BLaER1 treated with 17β-estradiol and CSF1 and Interleukin-3, amounts not matched to agents 10 nM and 100 nM (cell line): ENCODE data around the gene ASTL.
A peak's percentile ranks its signal among the peaks of the same experiment; 100 is the strongest.
"Not testable (repeated sequence)": the region's sequence is repeated elsewhere in the genome, so short reads cannot be mapped to it uniquely, and the experiment has no call there.

Experiments
- H3K27ac ChIP-seq, 11 experiments: shearing (Covaris generic); formaldehyde crosslinking; 2 replicates each; pipeline ENCODE4 v1.8.1; 2022
- H3K27me3 ChIP-seq, 11 experiments: shearing (Covaris generic); formaldehyde crosslinking; 2 replicates each; pipeline ENCODE4 v1.8.1; 2022
- H3K36me3 ChIP-seq, 11 experiments: shearing (Covaris generic); formaldehyde crosslinking; 2 replicates each; pipeline ENCODE4 v1.8.1; 2022
- H3K4me1 ChIP-seq, 10 experiments: shearing (Covaris generic); formaldehyde crosslinking; 2 replicates each; pipeline ENCODE4 v1.8.1; 2022
- H3K4me2 ChIP-seq, 11 experiments: shearing (Covaris generic); formaldehyde crosslinking; 2 replicates each; pipeline ENCODE4 v1.8.1; 2022
- H3K4me3 ChIP-seq, 10 experiments: shearing (Covaris generic); formaldehyde crosslinking; 2 replicates each; pipeline ENCODE4 v1.8.1; 2022
- H3K9ac ChIP-seq, 11 experiments: shearing (Covaris generic); formaldehyde crosslinking; 2 replicates each; pipeline ENCODE4 v1.8.1; 2022
- H3K9me3 ChIP-seq, 11 experiments: shearing (Covaris generic); formaldehyde crosslinking; replicated peaks in 1 of 11; 2 replicates each; pipeline ENCODE4 v1.8.1; 2022
- H4K20me1 ChIP-seq, 11 experiments: shearing (Covaris generic); formaldehyde crosslinking; 2 replicates each; pipeline ENCODE4 v1.8.1; 2022
- Cebpa-rat ChIP-seq, 11 experiments: shearing (Covaris generic); IDR thresholded peaks; 2 replicates each; pipeline ENCODE4 v1.8.1; 2022

Gene ASTL

DNA sequence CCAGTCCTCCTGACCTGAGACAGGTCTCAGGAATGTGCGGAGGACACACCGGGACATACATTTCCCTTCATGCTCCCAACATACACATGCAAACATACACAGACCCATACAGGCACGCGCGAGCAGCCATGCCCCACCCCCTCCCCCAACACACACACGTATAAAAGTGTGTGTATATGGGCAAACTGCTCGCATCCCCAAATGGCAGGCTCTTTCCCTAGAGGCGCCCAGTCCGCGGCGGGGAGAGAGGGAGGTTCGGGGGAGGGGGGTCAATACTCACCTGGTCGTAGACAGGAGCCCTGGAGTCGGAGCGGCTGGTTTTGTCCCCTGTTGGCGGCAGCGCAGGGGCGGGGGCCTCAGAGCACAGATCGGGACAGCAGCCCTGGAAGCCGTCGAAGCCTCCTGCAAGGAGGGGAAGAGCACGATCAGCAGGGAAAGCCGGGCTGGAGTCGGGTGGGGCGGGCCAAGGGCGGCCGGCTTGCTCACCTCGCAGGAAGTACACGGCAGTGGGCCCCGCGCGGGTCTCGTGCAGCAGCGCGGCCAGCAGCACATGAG, 6.3 kb upstream of the ASTL start:
- Histone ChIP-seq H3K4me3 (peak overlapping the region; percentile 71 to 98 (median 86)), H3K27me3 (no peaks in the 10 kb centered on the region), H3K9me3 (no peaks in the 10 kb centered on the region), H3K9ac (peak overlapping the region; percentile 81 to 98 (median 91)), H3K36me3 (peaks cover 12 to 27% (median 24%) of the 10 kb centered on the region in 11 experiments; a peak in 20 of 22 replicates), H3K4me1 (peaks cover 66 to 84% (median 78%) of the 10 kb centered on the region in 10 experiments), H3K27ac (peak overlapping the region; percentile 69 to 94 (median 92)), H4K20me1 (peaks cover 16 to 43% (median 29%) of the 10 kb centered on the region in 11 experiments; a peak in 21 of 22 replicates), H3K4me2 (peak overlapping the region; percentile 81 to 99 (median 98))
- TF ChIP-seq Cebpa-rat (IDR thresholded peaks at IDR 0.05), result no peak

- Histone ChIP-seq H3K9me3 (no peaks in the 10 kb centered on the region), H3K27me3 (no peaks in the 10 kb centered on the region), H3K4me3 (peak overlapping the region; percentile 71 to 98 (median 86)), H3K27ac (peak overlapping the region; percentile 69 to 94 (median 92); a peak in 19 of 22 replicates), H4K20me1 (peaks cover 16 to 43% (median 30%) of the 10 kb centered on the region in 11 experiments; a peak in 21 of 22 replicates), H3K9ac (peak overlapping the region; percentile 81 to 98 (median 91)), H3K4me1 (peaks cover 60 to 81% (median 73%) of the 10 kb centered on the region in 10 experiments), H3K4me2 (peak overlapping the region; percentile 81 to 99 (median 98)), H3K36me3 (peaks cover 12 to 27% (median 24%) of the 10 kb centered on the region in 11 experiments; a peak in 20 of 22 replicates)
- no peak for TF ChIP-seq Cebpa-rat (IDR thresholded peaks at IDR 0.05)
Measured at GRCh38 chr2:96143848-96144480, 5.7 kb upstream of the ASTL start.

DNA sequence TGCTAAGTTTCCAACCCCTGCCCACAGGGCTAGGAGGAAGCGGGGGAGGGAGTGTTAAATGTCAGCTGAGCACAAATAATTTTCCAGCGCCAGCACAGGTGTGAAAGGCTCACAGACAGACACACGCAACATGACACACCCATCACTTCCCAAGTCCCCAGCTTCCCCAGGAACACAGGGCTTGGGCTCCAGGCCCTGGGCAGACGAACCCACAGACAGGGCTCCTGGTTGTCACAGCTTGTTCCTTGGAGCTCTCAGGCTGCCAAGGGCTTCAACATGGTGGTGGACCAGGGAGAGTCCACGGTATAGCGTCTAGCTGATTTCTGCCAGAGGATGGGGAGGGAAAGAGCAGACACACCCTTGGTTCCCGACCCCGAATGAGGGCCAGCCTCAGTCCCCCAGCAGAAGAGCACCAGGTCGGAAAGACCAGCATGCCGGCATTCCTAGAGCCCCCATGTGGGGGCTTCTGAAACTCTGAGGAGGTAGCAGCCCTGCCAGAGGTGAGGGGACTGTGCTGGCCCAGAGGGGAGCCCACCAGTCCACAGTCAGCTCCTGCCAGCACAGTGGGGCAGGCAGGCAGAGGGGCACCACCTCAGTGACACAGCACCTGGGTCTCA, 5.0 kb upstream of the ASTL start:
- peaks cover 12 to 27% (median 24%) of the 10 kb centered on the region in 11 experiments; a peak in 20 of 22 replicates for H3K36me3 ChIP-seq
- peak overlapping the region in 6 of 11 experiments; percentile 4 to 94 (median 33); a peak in 5 of 22 replicates for H3K27ac ChIP-seq
- peak overlapping the region; percentile 71 to 98 (median 86) for H3K4me3 ChIP-seq
- no peaks in the 10 kb centered on the region for H3K9me3 ChIP-seq
- H3K4me1 ChIP-seq, result peaks cover 54 to 74% (median 66%) of the 10 kb centered on the region in 10 experiments
- no peaks in the 10 kb centered on the region for H3K27me3 ChIP-seq
- H3K9ac ChIP-seq, result peak overlapping the region; percentile 81 to 98 (median 91); a peak in 21 of 22 replicates
- TF ChIP-seq Cebpa-rat (IDR thresholded peaks at IDR 0.05), result no peak
- peak overlapping the region; percentile 81 to 99 (median 98) for H3K4me2 ChIP-seq
- H4K20me1 ChIP-seq, result peaks cover 16 to 43% (median 30%) of the 10 kb centered on the region in 11 experiments; a peak in 21 of 22 replicates

DNA sequence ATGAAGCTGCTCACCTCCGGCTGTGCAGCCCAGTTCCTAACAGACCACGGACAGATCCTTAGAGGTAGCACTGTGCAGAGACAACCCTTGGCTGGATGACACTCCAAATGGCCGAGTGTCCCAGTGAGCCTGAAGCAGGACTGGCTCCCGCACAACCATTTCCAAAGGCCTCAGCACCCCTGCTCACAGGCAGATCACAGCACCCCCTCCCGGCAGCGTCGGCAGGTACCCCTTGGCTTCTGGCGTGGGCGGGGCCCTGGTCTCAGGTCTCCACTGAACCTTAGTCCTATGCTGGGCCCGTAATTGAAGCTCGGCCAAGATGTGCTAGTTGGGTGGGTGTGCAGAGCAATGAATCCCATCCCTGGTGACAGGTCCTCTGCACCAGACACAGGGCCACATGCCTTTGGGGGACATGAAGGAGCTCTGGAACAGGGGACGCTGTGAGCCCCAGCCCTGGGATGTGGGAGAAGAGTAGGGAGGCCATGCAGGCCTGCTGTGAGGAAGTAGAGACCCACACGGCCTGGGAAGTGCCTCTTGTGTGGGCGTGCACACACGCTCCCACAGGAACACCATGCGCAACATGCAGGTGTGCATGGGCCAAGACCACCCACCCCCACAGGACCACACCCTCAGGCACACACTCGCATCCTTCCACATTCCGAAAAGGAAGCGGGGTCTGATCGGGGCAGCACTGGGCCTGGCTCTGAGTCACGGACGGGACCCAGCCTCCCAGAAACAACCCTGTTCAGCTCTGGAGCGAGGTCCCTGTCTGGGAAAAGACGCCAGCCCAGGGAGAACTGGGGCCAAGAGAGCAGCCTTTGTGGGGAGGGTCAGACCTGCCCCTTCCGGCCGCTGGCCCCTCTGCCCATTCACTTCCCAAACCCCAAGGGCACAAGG, 4.2 kb upstream of the ASTL start:
- Histone ChIP-seq H3K4me1 (peaks cover 45 to 66% (median 59%) of the 10 kb centered on the region in 10 experiments), H3K36me3 (peaks cover 12 to 27% (median 24%) of the 10 kb centered on the region in 11 experiments; a peak in 20 of 22 replicates), H3K4me3 (peak overlapping the region in 9 of 10 experiments; percentile 71 to 98 (median 86); a peak in 13 of 20 replicates), H3K9me3 (no peaks in the 10 kb centered on the region), H3K27ac (peak overlapping the region in 2 of 11 experiments; percentile 3 to 28; a peak in 1 of 22 replicates), H4K20me1 (peaks cover 16 to 43% (median 31%) of the 10 kb centered on the region in 11 experiments; a peak in 21 of 22 replicates), H3K4me2 (peak overlapping the region; percentile 81 to 99 (median 98)), H3K9ac (peak overlapping the region in 7 of 11 experiments; percentile 86 to 98 (median 92); a peak in 12 of 22 replicates), H3K27me3 (no peaks in the 10 kb centered on the region)
- no peak for TF ChIP-seq Cebpa-rat (IDR thresholded peaks at IDR 0.05)

- H3K9me3 ChIP-seq, H3K4me3 ChIP-seq, H3K9ac ChIP-seq, H3K27ac ChIP-seq, H3K27me3 ChIP-seq: not testable (repeated sequence)
- peaks cover 16 to 43% (median 31%) of the 10 kb centered on the region in 11 experiments; a peak in 21 of 22 replicates for H4K20me1 ChIP-seq
- peaks cover 36 to 62% (median 52%) of the 10 kb centered on the region in 10 experiments for H3K4me1 ChIP-seq
- peaks cover 12 to 27% (median 24%) of the 10 kb centered on the region in 11 experiments; a peak in 20 of 22 replicates for H3K36me3 ChIP-seq
- peak overlapping the region in 10 of 11 experiments; percentile 9 to 99 (median 93); a peak in 13 of 22 replicates for H3K4me2 ChIP-seq
- peak in 1 of 11 experiments; percentile 3; a peak in 1 of 22 replicates for TF ChIP-seq Cebpa-rat (IDR thresholded peaks at IDR 0.05)
Measured at GRCh38 chr2:96141624-96141967, 3.3 kb upstream of the ASTL start.

DNA sequence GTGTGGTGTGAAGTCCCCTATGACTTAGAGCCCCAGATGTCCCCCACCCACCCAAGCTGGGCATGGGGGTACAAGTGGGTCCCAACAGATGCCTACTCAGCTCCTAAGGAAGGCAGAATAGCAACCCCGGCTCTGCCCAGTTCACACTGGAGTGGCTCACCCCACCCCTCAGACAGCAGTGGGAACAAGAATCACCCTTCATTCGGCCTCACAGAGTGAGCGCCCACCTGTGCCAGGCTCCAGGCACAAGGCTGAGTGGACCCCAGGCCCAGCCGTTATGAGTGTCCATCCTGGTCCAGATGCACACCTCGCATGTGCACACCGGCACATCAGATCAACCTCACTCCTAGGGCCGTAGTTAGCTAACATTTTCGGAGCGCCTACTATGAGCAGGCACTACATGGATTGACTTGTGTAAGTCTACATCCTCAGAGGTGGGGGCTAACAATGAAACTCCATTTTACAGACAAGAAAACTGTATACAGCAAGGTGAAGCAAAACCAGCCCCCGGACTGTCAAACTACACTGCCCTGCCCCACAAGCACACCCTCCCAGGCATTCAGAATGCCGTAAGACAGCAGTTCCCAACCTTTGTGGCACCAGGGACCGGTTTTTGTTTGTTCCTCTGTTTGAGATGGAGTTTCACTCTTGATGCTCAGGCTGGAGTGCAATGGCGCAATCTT, 2.8 kb upstream of the ASTL start:
- TF ChIP-seq Cebpa-rat (IDR thresholded peaks at IDR 0.05), result peak in 1 of 11 experiments; percentile 37; a peak in 1 of 22 replicates
- Histone ChIP-seq H3K4me1 (peaks cover 31 to 62% (median 49%) of the 10 kb centered on the region in 10 experiments), H3K4me2 (peak overlapping the region in 9 of 11 experiments; percentile 9 to 99 (median 93); a peak in 16 of 22 replicates), H3K4me3 (no peak overlapping the region), H4K20me1 (peaks cover 16 to 43% (median 31%) of the 10 kb centered on the region in 11 experiments; a peak in 21 of 22 replicates), H3K27me3 (no peaks in the 10 kb centered on the region), H3K27ac (no peak overlapping the region), H3K9me3 (no peaks in the 10 kb centered on the region), H3K9ac (peak overlapping the region in 1 of 11 experiments; percentile 44; a peak in 1 of 22 replicates), H3K36me3 (peaks cover 12 to 27% (median 24%) of the 10 kb centered on the region in 11 experiments; a peak in 20 of 22 replicates)

- Histone ChIP-seq H3K9ac (no peak overlapping the region), H3K27me3 (no peaks in the 10 kb centered on the region), H4K20me1 (peaks cover 15 to 35% (median 24%) of the 10 kb centered on the region in 11 experiments; a peak in 21 of 22 replicates), H3K9me3 (no peaks in the 10 kb centered on the region), H3K4me2 (no peak overlapping the region), H3K27ac (no peak overlapping the region), H3K4me3 (no peak overlapping the region), H3K4me1 (peaks cover 23 to 62% (median 38%) of the 10 kb centered on the region in 10 experiments), H3K36me3 (peaks cover 12 to 27% (median 24%) of the 10 kb centered on the region in 11 experiments; a peak in 20 of 22 replicates)
- no peak for TF ChIP-seq Cebpa-rat (IDR thresholded peaks at IDR 0.05)
Measured at GRCh38 chr2:96139181-96139758, 968 bp upstream of the ASTL start.
